ENCODE data around the gene GALNT2. TPM values are rescaled to one million over a fixed set of nuclear protein-coding genes. Genes with fewer than 3 reads are reported as not detected.

The GALNT2 gene
- total and polyA plus RNA-seq, 9 of the 15 experiments (the other 6 are each of a cell fraction or from before 2014, with no cell fraction given): 1.6 to 106 (median 51.9) TPM

DNA sequence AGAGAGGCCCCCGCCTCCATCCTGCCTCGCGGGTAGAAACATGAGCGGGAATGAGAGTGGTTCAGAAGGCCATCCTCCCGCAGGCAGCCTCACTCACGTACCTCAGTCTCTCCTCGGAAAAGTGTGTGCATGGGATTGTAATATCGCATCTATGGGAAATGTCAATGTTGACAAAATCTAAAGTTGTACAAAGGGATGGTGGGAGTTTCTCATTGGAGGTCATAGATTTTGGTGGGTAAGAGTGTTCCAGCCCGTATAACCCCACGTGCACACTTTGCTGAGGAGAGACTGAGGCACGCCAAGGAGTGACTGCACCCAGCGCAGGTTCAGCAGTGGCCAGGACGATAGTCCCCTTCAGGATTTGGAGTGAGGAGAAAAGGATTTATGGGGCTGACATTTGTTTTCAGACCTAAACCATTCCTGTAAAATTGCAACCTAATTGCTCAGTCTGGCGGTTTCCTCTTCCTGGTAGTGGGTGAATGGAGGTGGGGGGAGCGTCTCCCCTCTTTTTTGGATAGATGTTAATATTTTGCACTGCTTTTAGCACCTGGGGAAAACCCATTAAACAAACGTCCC is 59.6 kb downstream of the GALNT2 start (continued):
- TF ChIP-seq, protein P1, sequence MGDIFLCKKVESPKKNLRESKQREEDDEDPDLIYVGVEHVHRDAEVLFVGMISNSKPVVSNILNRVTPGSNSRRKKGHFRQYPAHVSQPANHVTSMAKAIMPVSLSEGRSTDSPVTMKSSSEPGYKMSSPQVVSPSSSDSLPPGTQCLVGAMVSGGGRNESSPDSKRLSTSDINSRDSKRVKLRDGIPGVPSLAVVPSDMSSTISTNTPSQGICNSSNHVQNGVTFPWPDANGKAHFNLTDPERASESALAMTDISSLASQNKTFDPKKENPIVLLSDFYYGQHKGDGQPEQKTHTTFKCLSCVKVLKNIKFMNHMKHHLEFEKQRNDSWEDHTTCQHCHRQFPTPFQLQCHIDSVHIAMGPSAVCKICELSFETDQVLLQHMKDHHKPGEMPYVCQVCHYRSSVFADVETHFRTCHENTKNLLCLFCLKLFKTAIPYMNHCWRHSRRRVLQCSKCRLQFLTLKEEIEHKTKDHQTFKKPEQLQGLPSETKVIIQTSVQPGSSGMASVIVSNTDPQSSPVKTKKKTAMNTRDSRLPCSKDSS (IDR thresholded peaks at IDR 0.05; ENCODE audit: low read depth, partially characterized antibody): no peak
- TF ChIP-seq ZNF766 (CRISPR knock-in tag; conservative IDR thresholded peaks at IDR 0.05) (peak; percentile 78), PRMT5 (CRISPR knock-in tag; IDR thresholded peaks at IDR 0.05) (no peak), NONO (IDR thresholded peaks at IDR 0.05; ENCODE audit: low read depth in 2 of 2, low read length in 1 of 2) (no peak), JUND (IDR thresholded peaks at IDR 0.05; ENCODE audit: borderline replicate concordance, low read depth, low read length) (no peak), JUND (tag; IDR thresholded peaks at IDR 0.05; ENCODE audit: borderline replicate concordance, low read depth, low read length) (no peak), CEBPB (tag; IDR thresholded peaks at IDR 0.05) (no peak), SOX6 (IDR thresholded peaks at IDR 0.05) (no peak), LEF1 (IDR thresholded peaks at IDR 0.05) (no peak), KLF1 (tag; IDR thresholded peaks at IDR 0.05) (no peak), ZZZ3 (IDR thresholded peaks at IDR 0.05) (no peak), NFIX (CRISPR knock-in tag; IDR thresholded peaks at IDR 0.05; ENCODE audit: low read depth) (no peak)
- TF ChIP-seq, protein P2, sequence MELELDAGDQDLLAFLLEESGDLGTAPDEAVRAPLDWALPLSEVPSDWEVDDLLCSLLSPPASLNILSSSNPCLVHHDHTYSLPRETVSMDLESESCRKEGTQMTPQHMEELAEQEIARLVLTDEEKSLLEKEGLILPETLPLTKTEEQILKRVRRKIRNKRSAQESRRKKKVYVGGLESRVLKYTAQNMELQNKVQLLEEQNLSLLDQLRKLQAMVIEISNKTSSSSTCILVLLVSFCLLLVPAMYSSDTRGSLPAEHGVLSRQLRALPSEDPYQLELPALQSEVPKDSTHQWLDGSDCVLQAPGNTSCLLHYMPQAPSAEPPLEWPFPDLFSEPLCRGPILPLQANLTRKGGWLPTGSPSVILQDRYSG (tag; conservative IDR thresholded peaks at IDR 0.05; ENCODE audit: low read depth): peak; percentile 82; the same call in 1 of the 2 replicates
- TF ChIP-seq, protein P3, sequence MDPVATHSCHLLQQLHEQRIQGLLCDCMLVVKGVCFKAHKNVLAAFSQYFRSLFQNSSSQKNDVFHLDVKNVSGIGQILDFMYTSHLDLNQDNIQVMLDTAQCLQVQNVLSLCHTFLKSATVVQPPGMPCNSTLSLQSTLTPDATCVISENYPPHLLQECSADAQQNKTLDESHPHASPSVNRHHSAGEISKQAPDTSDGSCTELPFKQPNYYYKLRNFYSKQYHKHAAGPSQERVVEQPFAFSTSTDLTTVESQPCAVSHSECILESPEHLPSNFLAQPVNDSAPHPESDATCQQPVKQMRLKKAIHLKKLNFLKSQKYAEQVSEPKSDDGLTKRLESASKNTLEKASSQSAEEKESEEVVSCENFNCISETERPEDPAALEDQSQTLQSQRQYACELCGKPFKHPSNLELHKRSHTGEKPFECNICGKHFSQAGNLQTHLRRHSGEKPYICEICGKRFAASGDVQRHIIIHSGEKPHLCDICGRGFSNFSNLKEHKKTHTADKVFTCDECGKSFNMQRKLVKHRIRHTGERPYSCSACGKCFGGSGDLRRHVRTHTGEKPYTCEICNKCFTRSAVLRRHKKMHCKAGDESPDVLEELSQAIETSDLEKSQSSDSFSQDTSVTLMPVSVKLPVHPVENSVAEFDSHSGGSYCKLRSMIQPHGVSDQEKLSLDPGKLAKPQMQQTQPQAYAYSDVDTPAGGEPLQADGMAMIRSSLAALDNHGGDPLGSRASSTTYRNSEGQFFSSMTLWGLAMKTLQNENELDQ (CRISPR knock-in tag; IDR thresholded peaks at IDR 0.05; ENCODE audit: borderline replicate concordance): no peak

All from K562 (cell line).